GM18505 (cell line): Measurements from ENCODE around the gene JUP.

Experiments used
- ATAC-seq: cut with Tn5 transposase; IDR thresholded peaks from one replicate; pipeline ENCODE4 v1.9.1; 2021; ENCODE audit not compliant: unreplicated experiment
- POLR2A ChIP-seq: IDR thresholded peaks from 4 replicates; pipeline ENCODE4 v1.6.1; 2011; ENCODE audit warnings: borderline replicate concordance; ENCODE audit not compliant: insufficient read depth, insufficient read length; ENCODE audit errors: extremely low read depth

JUP gene

DNA sequence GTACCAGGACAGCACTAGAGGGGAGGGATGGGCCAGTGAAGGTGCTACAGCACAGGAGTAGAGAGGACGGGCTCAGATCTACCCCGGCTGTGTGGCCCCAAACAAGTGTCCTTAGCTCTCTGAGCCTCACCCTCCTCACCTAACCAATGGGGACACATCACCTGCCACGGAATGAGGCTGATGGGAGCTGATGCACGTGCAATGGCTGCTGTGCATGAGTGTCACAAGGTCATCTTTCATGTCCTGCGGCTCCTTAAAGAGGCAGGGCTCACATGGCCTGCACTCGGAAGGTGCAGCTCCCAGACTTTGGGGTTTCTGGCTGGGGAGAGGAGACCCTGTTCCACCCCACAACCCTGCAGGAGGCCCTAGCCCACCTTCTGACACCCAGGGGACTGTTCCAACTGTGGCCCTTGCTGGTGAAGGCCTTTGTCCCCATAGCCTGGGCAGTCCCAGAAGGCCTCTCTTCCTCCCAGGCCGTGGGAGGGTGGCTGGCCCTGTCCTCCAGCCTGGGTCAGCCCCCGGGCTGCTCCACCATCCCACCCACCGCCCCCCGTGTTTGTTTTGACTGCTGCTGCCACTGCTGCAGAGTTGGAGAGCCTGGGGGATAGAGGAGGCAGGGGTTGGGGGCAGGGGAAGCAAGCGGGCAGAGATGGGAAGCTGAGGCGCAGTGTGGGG, 62.6 kb downstream of the JUP start:
- no peak for TF ChIP-seq POLR2A
- ATAC-seq: no peak

DNA sequence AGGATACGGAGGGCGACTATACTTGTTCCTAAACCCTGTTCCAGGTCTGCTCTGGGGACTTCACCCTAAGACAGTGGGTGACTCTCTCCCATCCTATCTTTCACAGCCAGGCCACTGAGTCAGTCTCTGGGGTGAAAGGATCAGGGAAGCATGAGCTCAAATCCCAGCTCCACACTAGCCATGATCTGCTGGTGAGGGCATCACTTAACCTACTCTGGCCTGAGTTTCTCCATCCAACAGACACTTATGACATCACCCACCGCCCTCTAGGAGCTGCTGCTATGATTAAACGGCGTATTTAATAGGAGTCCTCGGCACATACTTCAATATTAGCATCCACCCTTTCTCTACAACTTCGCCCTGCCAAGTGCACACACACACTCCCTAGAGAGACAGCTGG, 64.3 kb downstream of the JUP start:
- no peak for ATAC-seq
- TF ChIP-seq POLR2A: no peak

- TF ChIP-seq POLR2A: no peak
- ATAC-seq: no peak
Observed at GRCh38 chr17:41718287-41718645, 68.2 kb downstream of the JUP start.

DNA sequence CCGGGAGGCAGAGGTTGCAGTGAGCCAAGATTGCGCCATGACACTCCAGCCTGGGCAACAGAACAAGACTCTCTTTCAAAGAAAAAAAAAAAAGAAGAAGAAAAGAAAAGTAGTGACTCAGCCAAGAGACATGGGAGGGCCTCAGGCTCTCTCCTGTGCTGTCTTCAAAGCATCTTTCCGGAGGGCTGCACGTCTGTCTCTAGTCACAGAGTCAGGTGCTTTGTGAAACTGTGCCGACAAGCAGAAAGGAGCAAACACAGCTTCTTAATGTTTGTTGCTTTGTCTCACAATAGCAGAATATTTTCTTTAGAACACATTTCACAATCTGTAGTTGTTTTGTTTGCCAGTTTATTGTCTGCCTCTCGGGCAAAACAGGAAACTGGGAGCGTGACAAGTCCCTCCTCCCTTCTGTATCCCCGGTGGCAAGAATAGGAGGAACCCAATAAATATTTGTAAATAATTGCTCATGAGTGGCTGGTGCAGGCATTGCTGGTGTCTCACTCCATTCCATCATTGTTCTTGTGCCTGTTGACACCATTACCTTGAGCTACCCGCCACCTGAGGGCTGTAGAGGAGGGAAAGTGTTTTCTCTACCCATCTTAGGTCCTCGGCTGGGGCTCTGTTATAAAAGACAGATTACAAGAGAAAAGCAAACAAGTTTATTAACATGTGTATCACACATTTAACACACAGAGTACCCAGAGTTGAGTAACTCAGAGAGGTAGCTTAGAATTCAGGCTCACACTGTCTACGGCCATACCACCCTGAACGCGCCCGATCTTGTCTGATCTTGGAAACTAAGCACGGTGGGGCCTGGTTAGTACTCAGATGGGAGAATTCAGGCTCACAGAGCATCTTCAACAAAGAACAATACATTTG, 68.9 kb downstream of the JUP start:
- ATAC-seq: no peak
- TF ChIP-seq POLR2A: no peak

GRCh38 chr17:41711669-41712400, 74.7 kb downstream of the JUP start, which contains the start of gene GAST:
TSS of gene GAST (plus strand) at chr17:41712331. CDS start at chr17:41715437, 3,106 bp downstream.
- ATAC-seq: no peak
- no peak for TF ChIP-seq POLR2A

- ATAC-seq: no peak
- TF ChIP-seq POLR2A: no peak
Observed at GRCh38 chr17:41710472-41711090, 75.9 kb downstream of the JUP start.

DNA sequence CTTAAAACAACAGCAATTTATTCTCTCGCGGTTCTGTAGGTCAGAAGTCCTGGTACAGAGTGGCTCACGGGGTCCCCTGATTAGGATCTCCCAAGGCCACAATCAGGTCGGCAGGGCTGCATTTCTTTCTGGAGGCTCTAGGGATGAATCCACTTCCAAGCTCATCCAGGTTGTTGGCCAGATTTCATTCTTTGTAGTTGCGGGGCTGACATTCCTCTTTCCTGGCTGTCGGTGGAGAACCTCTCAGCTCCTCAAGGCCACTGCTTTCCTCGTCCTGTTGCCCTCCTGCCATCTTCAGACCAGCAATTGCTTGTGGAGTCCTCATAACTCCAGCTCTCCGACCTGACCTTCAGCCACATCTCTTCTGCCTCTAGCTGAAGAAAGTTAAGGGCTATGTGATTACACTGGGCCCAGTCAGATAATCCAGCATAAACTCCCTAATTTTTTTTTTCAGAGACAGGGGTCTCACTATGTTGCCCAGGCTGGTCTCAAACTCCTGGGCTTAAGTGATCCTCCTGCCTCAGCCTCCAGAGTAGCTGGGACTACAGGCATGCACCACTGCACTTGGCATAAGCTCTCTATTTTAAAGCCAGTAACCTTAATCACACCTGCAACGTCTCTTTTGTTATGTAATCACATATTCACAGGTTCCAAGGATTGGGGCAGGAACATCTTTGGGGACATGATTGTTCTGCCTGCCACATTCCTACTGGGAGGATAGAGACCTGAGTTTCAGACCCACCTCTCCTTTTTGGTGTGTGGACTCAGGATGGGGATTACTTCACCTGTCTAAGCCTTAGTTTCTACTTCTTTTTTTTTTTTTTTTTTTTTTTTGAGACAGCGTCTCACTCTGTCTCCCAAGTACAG, 78.5 kb downstream of the JUP start:
- ATAC-seq: no peak
- no peak for TF ChIP-seq POLR2A

DNA sequence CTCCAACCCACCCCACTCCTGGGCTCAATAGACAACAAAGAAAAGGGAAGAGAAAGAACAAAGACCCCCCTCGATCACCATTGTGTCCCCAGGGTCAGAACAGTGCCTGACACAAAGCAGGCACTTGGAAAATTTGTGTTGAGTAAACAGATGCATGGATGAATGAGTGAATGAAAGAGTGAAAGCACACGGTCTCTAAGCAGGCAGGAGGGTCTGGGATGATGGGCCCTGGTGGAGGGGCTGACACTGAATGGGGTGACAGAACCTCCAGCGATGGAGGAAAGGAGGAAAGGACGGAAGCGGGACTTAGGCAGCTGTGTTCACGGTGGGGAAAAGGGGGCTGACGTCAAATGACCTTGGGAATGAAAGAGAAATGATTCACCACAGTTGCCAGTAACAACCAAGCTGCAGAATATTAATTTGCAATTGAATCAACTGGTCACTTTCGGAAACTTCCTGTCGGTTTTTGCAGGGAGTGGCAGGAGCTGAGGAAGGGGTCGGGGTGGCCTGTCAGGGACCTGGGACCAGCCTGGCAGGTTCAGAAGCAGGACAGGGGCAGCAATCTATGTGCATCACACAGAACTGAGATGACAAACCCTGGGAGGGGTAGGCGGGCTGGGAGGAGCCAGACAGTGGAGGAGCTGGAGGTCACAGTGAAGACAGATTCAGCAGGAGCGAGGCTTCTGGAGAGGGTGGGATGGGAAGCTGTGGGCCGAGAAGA, 81.1 kb downstream of the JUP start:
- ATAC-seq: no peak
- TF ChIP-seq POLR2A: no peak
